Progenitor cell of endocrine pancreas (in vitro differentiated cells): ENCODE measurements around the gene DDI2. TPM values are rescaled to one million over a fixed set of nuclear protein-coding genes. Genes with fewer than 3 reads are reported as not detected.
"Not testable (repeated sequence)": the region's sequence is repeated elsewhere in the genome, so short reads cannot be mapped to it uniquely, and the experiment has no call there.

Source experiments
- DNase-seq: peaks from one replicate; pipeline ENCODE4 v3.0.0; 2021; ENCODE audit warnings: low spot score; ENCODE audit not compliant: unreplicated experiment
- H3K27ac Mint-ChIP-seq: 2 replicates; pipeline ENCODE4 v1.8.0; 2021; ENCODE audit warnings: mild to moderate bottlenecking, moderate library complexity, mixed read lengths
- H3K27me3 Mint-ChIP-seq: 2 replicates; pipeline ENCODE4 v1.8.0; 2021; ENCODE audit warnings: mixed read lengths
- H3K36me3 Mint-ChIP-seq: 2 replicates; pipeline ENCODE4 v1.8.0; 2022; ENCODE audit warnings: mixed read lengths; ENCODE audit not compliant: insufficient read depth
- H3K4me1 Mint-ChIP-seq: 2 replicates; pipeline ENCODE4 v1.8.0; 2021; ENCODE audit warnings: low read depth, mixed read lengths
- H3K4me3 Mint-ChIP-seq: 2 replicates; pipeline ENCODE4 v1.8.0; 2021; ENCODE audit warnings: low read depth, mild to moderate bottlenecking, moderate library complexity, mixed read lengths
- H3K9me3 Mint-ChIP-seq: 2 replicates; pipeline ENCODE4 v1.8.0; 2021; ENCODE audit warnings: low read depth, mixed read lengths
- CTCF ChIP-seq: fragments of 200-600 bp; sonication (generic); IDR thresholded peaks from one replicate; pipeline ENCODE4 v1.5.0; 2021; ENCODE audit warnings: antibody characterized with exemption, mild to moderate bottlenecking; ENCODE audit not compliant: unreplicated experiment
- total RNA-seq: library from RNA; stranded (reverse); gene quantifications from 2 replicates; pipeline ENCODE4 v1.2.1, GENCODE V29; 2021

DDI2 gene
- total RNA-seq, 1 donor from 2014 or later = 35.6 TPM

- H3K4me1 Mint-ChIP-seq = no peaks in the 10 kb centered on the region
- no peak for TF ChIP-seq CTCF
Observed at GRCh38 chr1:15650433-15650832, 33.2 kb downstream of the DDI2 start.

GRCh38 chr1:15652130-15652529 is 34.9 kb downstream of the DDI2 start:
- H3K27ac Mint-ChIP-seq, H3K27me3 Mint-ChIP-seq, H3K4me1 Mint-ChIP-seq, DNase-seq, H3K9me3 Mint-ChIP-seq, H3K4me3 Mint-ChIP-seq: not testable (repeated sequence)
- peaks cover 22% of the 10 kb centered on the region for H3K36me3 Mint-ChIP-seq

More at GRCh38 chr1:15650433-15650832, 33.2 kb downstream of the DDI2 start:
- peaks cover 20% of the 10 kb centered on the region for H3K36me3 Mint-ChIP-seq
- DNase-seq = no peak
- no peak overlapping the region for H3K4me3 Mint-ChIP-seq
- no peaks in the 10 kb centered on the region for H3K27me3 Mint-ChIP-seq
- no peaks in the 10 kb centered on the region for H3K9me3 Mint-ChIP-seq
- H3K27ac Mint-ChIP-seq = no peak overlapping the region

GRCh38 chr1:15654091-15654690 is 36.9 kb downstream of the DDI2 start:
- Mint-ChIP-seq H3K4me3 (no peak overlapping the region), H3K27ac (no peak overlapping the region), H3K4me1 (no peaks in the 10 kb centered on the region), H3K27me3 (no peaks in the 10 kb centered on the region), H3K36me3 (peaks cover 22% of the 10 kb centered on the region), H3K9me3 (no peaks in the 10 kb centered on the region)
- no peak for TF ChIP-seq CTCF
- DNase-seq = no peak

- TF ChIP-seq CTCF = no peak
- Mint-ChIP-seq H3K9me3 (no peaks in the 10 kb centered on the region), H3K27ac (no peak overlapping the region), H3K36me3 (peaks cover 34% of the 10 kb centered on the region), H3K4me1 (peaks cover 6% of the 10 kb centered on the region), H3K4me3 (no peak overlapping the region), H3K27me3 (no peaks in the 10 kb centered on the region)
- DNase-seq = no peak
Observed at GRCh38 chr1:15656464-15656863, 39.2 kb downstream of the DDI2 start.

DNA sequence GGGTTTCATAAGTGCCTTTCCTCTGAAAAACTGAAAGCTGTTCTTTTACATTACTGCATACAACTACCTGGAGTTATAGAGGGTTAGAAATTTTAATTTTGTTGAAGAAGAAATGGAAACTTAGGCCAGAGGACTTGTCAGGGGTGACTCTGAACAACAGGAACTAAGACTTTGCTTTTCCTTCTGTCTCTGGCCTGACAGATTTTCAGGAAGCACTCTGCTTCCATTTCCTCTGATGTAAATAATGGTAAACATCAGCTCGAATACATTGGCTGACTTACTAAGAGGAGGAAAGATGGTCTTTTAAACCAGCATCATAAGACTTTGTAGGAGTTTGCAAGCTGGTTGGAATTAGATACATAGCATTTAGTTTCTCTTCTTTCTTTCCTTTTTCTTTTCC is 39.8 kb downstream of the DDI2 start:
- H3K4me3 Mint-ChIP-seq = no peak overlapping the region
- peaks cover 31% of the 10 kb centered on the region for H3K36me3 Mint-ChIP-seq
- DNase-seq = no peak
- H3K4me1 Mint-ChIP-seq = peaks cover 12% of the 10 kb centered on the region
- no peaks in the 10 kb centered on the region for H3K27me3 Mint-ChIP-seq
- H3K9me3 Mint-ChIP-seq = no peaks in the 10 kb centered on the region
- no peak for TF ChIP-seq CTCF
- no peak overlapping the region for H3K27ac Mint-ChIP-seq

DNA sequence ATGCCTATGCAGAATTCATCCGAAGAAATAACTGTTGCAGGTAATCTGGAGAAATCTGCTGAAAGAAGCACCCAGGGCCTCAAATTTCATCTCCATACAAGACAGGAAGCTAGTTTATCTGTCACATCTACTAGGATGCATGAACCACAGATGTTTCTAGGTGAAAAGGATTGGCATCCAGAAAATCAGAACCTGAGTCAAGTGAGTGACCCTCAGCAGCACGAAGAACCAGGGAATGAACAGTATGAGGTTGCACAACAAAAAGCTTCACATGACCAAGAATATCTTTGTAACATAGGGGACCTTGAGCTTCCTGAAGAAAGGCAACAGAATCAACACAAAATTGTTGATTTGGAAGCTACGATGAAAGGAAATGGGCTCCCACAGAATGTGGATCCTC is 42.9 kb downstream of the DDI2 start:
- no peaks in the 10 kb centered on the region for H3K27me3 Mint-ChIP-seq
- peaks cover 27% of the 10 kb centered on the region for H3K36me3 Mint-ChIP-seq
- no peak for DNase-seq
- no peaks in the 10 kb centered on the region for H3K9me3 Mint-ChIP-seq
- peaks cover 27% of the 10 kb centered on the region for H3K4me1 Mint-ChIP-seq
- peak overlapping the region; percentile 34 for H3K27ac Mint-ChIP-seq
- TF ChIP-seq CTCF = no peak
- no peak overlapping the region for H3K4me3 Mint-ChIP-seq
